ENCODE results near the gene SIAH1. TPM values are rescaled to one million over a fixed set of nuclear protein-coding genes. Genes with fewer than 3 reads are reported as not detected.
"Not testable (repeated sequence)": the region's sequence is repeated elsewhere in the genome, so short reads cannot be mapped to it uniquely, and the experiment has no call there.

The SIAH1 gene
- total RNA-seq, 1 donor from 2014 or later, result 35.6 TPM

DNA sequence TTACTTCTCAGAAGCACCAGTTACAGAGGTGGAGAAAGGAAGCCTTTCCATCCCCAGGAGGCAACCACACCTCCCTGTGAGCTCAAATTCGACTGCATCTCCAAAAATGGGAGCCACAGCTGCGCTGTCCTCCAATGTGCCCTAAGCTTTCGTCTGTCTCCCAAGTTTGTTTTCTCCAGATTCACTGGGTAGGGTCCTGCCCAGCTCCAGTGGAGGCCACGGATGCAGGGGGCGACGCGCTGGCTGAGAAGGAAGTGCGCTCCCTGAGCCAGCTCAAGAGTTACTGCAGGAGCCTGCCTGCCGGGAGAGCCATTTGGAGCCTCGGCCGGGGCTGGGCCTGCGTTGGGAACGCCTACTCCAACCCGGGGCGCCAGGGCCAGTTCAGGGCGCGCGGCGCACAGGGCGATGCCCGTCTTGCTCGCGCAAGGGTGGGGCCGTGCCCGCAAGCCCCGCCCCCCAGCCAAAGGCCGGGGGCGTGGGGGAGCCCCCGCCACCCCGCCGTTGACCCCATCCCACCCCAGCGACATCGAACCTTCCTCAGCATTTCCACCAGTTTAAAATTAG, 19.5 kb downstream of the SIAH1 start:
- DNase-seq, result peak; percentile 83

DNA sequence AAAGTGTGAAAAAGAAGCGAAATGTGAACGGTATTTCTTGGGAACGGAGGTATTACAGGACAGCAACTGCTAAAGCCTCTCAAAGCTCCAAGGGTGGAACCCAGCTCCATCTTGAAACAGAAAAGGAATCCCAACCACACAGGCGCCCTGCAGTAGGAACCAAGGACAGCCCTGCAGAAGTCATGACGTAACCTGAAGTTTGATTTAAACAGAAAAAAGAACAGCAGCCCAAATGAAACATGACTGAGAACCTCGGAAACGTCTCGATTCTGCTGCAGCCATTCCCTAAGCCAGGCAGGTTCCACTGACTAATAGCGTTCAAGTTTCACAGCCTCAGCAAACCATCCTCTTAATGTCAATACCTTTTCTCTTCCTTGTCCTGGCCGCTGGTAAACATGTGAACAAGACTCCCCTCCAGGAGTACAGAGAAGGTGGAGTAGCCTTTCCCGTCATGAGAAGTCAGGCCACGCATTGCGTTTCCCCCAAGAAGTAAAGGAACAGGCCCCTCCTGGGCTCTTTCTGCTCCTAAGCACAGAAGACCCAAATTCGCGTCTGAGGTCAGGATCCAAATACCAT, 20.1 kb downstream of the SIAH1 start:
- DNase-seq, result no peak

DNA sequence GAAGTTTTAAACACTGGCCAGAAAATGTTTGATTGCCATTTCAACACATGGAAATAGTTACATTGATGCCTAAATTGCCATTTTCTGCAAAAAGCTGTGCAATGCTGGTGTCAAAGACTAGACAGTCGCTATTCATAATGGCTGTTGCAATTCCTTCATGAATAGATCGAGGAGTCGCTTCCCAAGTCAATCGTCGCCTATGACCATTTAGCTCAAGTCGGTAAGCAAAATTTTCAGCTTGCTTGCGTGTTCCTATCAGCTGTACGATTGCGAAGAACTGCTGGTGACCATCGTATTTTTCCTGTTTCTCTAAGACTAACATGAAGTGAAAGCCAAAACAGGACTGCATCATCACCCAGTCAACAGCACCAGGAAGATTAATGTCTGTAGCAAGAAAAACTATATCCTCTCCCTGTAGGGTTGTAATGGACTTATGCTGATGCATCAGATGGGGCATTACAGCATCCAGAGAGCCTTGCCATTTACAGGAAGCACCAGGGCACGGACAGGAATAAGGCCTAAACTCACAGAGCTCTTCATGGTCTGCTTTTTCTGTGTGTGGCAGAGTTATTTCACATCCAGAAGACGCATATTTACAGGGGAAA, 23.6 kb downstream of the SIAH1 start:
- DNase-seq, result no peak

DNA sequence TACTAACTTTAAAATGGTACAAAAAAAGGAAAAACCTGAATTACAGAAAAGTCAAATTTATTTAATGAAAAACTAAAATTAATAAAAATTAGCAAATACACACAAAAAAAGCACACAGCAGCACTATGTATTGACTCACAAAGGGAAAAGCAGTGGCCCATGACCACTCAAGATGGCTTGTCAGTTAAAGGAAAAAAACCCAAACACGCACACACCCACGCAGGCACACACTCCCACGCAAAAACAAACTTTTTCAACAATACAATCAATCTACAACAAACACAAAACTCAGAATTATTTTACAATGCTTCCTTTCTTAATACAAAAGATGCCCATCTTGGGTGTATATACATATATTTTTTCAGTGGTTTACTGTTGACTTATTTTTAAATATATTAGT, 24.2 kb downstream of the SIAH1 start:
- DNase-seq, result no peak

DNA sequence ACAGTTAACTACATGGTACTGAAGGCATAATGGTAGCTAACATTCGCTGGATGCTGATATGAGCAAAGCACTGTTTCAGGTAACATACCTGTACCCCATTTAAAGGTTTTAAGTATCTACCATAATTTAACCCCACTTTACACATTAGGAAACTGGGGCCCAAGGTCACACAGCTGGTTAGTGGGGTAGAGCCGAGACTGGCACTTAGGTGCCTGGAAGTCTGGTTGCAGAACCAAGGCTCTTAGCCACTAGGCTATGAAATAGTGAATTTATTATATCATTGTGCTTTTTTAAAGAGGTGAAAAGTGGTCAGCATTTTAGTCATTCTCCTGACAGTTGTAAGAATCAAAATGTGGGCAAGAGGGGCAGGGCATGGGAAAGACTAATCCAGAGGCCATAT, 25.2 kb downstream of the SIAH1 start:
- DNase-seq, result no peak

DNA sequence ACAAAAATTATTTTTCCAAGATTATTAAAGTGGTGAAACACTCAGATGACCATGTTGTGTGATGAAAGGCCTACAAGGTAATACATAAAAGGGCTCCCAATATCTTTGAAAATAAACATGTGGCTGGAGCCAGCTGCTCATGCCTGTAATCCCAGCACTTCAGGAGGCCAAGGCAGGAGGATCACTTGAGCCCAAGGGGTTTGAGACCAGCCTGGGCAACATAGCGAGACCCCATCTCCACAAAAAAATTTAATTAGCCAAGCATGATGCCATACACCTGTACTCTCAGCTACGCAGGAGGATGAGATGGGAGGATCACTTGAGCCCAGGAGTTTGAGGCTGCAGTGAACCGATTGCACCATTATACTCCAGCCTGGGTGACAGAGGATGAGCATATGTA, 26.8 kb downstream of the SIAH1 start:
- no peak for DNase-seq

DNA sequence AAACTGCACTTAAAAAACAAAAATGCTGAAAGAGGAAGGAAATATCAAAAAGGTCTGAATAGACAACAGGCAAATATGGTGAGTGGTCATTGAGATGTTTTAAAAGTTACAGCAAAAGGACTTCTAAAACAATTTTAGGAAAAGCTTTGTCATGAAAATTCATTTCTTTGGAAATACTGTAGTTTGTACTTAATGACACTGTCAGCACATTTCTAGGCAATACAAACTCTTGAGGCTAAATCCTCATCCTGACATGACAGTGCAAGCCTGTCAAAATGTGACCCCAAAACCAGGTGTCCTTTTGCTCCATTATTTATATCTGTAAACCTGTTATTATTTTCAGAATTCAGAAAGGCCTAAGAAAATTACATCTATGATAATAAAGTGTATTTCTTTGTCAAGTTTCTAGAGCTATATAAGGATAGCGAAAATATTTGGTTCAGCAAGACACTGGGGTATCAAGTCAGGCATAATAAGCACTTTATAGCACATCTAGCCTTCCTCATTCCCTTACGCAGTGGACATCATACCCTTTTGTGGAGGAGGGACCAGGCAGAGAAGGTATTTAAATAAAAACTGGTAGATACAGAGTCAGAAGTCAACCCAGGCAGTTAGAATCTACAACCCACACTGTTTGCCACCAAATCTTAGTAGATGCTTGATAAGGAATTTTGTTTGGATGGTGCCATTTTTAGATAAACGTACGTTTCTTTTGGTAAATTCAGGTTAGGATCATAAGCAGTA, 28.4 kb downstream of the SIAH1 start:
- no peak for DNase-seq

DNA sequence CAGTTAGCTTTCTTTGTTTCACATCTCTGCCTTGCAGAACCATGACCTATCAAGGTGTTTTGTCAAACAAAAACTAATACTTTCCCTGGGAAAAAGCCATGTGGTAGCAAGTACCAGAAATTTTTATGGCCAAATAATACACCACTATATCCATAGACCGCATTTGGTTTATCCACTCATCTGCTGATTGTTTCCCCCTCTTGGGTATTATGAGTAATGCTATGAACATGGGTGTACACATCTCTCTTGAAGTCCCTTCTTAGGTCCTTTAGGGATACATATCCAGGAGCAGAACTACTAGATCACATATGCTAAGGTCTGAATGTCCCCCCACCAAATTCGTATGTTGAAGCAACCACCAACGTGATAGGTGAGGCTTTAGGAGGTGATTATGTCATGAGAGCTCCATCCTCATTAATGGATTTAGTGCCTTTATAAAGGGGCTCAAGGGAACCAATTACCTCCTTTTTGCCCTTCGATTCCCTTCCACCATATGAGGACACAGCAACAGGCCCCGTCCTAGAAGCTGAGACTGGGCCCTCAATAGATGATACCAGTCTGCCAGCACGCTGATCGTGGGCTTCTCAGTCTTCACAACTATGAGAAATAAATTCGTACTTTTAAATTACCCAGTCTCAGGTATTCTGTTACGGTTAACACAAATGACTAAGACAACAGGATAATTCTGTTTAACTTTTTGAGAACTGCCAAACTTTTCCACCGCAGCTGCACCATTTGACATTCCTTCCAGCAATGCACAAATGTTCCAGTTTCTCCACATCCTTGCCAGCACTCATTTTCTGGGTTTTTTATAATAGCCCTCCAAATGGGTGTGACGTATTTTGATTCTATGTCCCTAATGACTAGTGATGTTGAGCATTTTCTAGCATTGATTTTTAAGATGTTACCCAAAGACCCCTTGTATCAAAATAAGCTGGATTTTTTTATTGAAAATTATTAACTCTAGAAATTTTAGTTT, 30.0 kb downstream of the SIAH1 start:
- no peak for DNase-seq

DNA sequence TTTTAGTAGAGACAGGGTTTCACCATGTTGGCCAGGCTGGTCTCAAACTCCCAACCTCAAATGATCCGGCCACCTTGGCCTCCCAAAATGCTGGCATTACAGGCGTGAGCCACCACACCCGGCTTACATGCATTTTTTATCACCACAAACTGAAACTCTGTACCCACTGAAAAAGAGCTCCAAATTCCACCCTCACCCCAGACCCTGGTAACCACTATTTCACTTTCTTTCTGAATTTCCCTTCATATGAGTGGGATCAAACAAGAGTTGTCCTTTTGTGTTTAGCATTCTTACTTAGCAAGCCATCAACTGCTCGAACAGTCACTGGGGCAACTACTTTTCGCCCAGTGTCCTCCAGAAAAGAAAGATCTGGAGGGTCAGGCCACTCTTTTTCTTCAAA, 30.8 kb downstream of the SIAH1 start:
- DNase-seq, result not testable (repeated sequence)

DNA sequence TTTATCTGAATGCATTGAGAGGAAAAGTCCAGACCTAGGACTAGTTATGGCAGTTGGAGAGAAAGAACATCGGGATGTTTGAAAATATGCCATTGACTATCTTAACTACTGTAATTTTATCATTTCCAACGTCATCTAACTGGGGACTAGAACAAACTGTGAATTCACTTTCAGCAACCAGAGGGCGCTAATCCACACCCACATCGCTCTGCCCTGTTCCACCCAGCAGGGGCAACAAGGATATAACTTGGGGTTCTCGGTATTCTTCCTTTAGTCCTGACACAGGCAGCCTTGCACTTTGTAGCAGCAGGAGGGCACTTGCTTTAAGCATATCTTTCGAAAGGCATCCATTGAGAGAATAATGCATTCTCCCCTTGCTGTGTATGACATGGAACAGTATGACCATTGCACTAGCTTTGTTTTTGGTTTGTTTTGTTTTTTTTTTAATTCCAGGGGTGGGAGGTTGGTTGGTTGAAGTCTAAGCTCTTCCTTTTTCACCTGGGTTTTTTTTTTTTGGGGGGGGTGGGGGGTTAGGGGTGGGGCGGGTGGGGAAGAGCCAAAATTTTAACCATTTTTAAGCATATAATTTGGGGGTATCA, 31.5 kb downstream of the SIAH1 start:
- DNase-seq, result peak; percentile 86

DNA sequence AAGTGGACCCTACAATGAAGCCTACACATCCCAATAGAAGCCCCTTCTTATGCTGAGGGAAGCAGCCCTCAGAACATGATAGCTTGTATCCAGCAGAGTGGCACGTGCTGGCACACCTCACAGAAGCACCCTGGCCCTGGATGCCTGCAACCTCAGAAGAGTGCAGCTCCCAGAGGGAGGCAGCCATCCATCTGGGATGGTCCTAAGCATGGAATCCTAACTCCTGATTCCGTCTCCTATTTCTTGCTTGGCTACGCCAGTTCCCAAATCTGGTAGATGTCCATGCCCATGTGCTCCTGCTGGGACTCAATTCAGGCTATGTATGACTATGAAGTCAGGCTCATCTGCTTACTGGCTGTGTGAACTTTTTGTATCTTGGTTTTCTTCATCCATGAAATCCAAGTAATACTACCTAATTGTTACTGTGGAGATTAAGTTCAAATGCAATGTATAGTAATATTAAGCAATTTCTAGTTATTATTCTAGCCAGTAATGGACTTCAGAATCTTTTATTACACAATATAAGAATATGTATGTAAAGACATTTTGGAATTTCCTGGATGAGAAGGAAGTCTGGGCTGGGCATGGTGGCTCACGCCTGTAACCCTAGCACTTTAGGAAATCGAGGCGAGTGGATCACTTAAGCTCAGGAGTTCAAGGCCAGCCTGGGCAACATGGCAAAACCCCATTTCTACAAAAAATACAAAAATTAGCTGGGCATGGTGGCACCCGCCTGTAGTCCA, 32.4 kb downstream of the SIAH1 start:
- no peak for DNase-seq

DNA sequence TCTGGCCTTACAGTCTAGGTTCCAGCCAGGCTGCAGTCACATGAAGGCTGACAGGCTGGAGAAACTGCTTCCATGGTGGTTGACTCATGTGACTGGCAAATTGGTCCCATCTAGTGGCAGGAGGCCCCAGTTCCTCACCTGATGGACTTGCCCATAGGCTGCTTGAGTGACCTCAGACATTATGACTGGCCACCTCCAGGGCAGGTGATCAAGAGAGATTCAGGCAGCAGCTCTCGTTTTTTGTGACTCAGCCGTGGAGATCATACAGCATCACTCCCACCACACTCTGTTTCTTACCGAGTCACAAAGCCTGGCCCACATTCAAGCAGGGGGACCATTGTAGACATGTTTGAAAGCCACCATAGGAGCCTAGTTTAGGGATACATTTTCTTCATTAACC, 34.5 kb downstream of the SIAH1 start:
- no peak for DNase-seq

DNA sequence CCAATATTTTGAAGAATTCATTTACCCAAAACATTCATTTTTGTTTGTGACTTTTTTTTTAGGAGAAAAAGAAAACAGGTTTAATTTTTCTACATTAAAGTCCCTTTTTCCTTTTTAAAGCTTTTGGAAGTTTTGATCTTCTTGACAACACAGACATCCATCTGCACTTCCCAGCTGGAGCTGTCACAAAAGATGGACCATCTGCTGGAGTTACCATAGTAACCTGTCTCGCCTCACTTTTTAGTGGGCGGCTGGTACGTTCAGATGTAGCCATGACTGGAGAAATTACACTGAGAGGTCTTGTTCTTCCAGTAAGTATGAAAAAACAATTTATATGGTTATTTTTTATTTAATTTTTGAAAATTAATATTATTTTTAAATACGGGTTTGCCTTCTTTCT, 37.2 kb downstream of the SIAH1 start:
- no peak for DNase-seq

DNA sequence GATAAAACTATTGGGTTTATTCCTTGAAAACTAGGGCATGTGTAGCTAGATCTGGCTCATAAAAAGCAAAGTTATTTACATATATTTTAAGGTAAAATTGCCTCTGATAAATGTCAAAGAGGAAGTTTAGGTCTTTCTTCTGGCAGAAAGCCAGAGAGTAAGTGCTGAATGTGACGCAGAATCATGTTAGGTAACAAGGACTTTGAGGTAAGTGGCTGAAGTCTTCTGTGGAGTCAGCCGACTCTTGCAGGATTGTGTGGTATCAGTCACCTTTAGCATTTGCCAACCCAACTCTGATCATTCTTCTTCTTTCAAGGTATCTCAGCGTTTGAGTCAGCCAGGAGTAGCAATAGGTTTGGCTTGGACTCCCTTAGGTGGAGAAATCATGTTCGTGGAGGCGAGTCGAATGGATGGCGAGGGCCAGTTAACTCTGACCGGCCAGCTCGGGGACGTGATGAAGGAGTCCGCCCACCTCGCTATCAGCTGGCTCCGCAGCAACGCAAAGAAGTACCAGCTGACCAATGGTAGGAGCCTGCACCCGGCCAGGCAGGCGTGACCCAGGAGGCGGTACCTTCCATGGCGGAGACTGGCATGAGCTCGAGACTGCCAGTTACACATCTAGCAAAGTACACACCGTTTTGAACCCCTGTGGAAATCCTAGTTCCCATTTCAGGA, 37.9 kb downstream of the SIAH1 start:
- no peak for DNase-seq

DNA sequence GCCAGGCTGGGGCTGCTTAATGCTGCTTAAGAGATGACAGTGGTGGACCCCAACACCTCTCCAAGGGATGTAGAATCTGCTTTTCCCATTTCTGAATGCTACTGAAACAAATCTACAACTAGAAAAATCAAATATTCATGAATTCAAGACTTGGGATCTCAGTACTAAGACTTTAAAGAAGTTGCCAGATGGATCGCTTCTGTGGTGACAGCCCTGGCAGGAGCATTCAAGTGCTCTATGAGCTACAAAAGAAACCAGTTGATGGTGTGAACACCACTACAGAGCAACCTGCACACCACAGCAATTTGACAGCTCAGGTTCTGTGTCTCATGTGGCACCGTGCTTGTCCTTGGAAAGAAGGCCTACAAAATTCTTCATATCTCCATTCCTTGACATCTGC, 42.6 kb downstream of the SIAH1 start:
- DNase-seq, result no peak

DNA sequence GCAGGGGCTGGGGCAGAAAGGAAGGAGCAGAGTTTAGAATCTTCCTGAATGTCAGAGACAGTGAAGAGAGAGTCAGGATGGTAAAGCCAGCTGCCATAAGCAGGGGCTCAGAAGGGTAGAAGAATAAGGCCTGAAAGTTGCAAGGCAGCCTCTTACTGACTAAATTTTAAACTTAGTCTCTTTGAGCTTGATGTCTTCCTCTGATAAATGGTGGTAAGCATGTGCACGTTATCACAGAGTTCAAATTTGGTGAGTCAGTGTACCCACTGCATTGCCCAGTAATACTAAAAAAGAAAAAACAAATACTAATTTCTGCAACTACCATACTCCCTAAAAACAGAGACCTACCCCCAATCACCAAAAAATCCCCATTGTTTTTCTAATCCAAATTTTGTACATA, 45.2 kb downstream of the SIAH1 start:
- no peak for DNase-seq

DNA sequence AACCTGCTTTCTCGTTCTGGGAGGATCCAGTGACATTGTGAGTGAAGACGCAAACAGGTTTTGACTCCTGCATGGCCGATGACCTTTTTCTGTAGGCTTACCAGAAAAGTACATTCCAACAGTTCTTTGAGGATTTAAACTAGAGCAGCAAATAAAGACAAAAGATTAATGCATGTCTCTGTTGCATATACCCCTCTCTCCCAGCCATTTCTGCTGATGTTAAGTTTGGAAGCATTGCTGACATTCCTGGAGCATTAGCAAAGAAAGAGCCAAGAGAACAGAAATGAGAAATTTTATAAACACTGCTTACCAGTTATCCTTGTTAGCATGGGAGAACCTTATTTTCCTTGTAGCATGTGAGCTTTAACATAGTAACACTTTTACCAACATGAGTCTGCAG, 49.3 kb downstream of the SIAH1 start:
- DNase-seq, result no peak

DNA sequence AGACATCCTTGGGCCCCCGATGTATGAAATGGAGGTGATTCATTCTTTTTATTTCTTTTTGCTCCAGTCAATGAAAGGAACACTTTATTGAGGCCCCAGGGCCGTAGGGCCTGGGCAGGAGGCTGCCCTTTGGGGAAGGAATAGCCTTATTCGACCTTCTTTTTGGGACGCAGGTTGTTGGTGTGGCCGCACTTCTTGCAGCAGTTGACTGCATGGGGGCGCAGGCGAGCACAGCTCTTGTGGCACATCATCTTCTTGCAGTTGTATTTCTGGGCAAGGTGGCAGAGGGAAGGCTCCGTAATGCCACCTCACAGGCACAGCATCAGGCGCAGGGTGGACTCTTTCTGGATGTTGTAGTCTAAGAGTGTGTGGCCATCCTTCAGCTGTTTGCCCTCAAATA, 50.9 kb downstream of the SIAH1 start:
- no peak for DNase-seq

DNA sequence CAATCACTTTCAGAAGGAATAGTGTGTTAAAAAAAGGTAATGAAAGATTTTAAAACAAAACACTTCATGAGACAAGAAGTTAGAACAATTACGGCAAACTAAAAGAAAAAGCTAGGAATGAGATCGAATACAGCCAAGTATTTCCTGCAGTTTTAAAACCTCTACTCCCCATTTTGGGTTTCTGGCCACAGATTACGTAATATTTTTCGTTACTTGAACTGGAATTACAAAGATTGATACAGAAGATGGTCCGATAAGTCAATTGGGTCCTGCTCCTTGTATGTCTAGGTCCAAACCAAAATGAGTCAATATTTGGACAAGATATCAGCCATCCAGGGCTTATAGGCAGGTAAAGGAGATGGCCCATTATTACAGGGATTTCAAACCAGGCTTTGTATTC, 52.2 kb downstream of the SIAH1 start:
- DNase-seq, result no peak

DNA sequence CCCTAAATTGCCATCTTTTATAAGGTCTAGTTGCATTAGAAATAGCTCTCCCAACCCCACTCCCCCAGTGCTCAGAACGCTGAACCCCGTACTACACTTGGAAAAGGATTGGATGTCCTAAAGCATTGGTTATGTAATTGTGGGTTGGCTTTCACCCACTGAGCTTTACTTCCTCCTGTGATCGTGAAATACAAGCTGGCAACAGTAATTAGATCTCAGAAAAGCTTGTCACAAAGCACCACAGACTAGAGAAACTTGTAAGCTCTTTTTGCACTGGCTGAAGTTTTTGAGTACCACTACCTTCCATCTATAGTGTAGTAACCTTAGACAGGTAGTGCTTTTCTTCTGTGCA, 54.4 kb downstream of the SIAH1 start:
- no peak for DNase-seq

DNA sequence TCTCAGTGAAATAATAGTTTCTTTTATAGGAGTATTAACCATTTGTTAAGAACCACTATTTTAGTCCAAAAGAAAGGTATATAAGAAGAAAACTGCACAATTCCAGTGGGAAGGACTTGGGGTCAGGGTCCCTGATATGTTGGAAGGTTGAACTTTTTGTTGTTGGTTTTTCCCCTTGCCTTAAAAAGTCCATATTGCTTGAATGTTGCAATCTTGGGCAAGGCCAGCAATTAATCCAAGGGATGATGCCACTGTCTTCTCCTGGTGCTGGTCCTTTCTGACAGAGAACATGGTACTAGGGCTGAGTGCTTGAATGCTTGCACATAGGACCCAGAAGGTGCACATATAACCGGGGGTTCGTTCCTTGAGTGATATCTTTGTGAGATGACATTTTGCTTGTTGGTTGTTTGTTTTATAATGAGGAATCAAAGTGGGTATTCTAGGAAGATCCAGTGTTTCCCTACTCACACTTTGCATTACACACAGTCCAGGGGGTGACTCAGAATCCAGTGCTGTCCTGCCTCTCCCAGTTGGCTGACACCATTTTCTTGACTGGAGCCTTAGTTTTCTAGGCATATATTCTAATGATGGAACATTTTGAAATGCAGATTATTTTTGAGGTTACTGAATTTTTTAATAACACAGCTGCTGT, 54.9 kb downstream of the SIAH1 start:
- no peak for DNase-seq

Data from dermis blood vessel endothelial cell (primary cell).